C4-2B (cell line): Measurements from ENCODE around the gene EHD1.
A peak's percentile ranks its signal among the peaks of the same experiment; 100 is the strongest.

Experiments used
- H3K27ac ChIP-seq: fragments of 450-650 bp; 2 replicates; pipeline ENCODE4 v1.5.1; 2017
- ZFX ChIP-seq: fragments of 450-650 bp; IDR thresholded peaks from 2 replicates; pipeline ENCODE4 v1.6.1; 2017
- TF ChIP-seq, protein P1 (sequence below): fragments of 450-650 bp; conservative IDR thresholded peaks from 2 replicates; pipeline ENCODE4 v1.5.1; 2017; ENCODE audit warnings: mild to moderate bottlenecking

The EHD1 gene

DNA sequence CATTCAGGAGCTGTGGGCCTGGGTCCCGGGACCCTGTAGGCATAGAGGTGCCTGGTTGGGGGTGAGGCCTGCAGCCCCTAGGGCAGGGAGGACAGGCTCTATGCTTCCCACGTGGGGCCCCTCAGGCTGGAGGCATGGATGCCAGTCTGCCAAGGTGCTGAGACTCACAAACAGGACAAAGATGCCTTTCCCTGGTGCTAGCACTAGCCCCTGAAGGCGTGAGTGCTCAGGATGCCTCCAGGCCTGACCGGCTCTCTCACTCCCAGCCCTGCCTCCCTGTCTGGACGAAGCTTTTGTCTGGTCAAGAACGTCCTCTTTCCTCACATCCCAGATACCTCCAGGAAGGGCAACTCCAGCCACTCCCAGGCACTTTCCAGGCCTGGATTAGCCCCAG, 36.1 kb downstream of the EHD1 start:
- H3K27ac ChIP-seq, result peak overlapping the region; percentile 83
- no peak for TF ChIP-seq ZFX
- TF ChIP-seq, protein P1, sequence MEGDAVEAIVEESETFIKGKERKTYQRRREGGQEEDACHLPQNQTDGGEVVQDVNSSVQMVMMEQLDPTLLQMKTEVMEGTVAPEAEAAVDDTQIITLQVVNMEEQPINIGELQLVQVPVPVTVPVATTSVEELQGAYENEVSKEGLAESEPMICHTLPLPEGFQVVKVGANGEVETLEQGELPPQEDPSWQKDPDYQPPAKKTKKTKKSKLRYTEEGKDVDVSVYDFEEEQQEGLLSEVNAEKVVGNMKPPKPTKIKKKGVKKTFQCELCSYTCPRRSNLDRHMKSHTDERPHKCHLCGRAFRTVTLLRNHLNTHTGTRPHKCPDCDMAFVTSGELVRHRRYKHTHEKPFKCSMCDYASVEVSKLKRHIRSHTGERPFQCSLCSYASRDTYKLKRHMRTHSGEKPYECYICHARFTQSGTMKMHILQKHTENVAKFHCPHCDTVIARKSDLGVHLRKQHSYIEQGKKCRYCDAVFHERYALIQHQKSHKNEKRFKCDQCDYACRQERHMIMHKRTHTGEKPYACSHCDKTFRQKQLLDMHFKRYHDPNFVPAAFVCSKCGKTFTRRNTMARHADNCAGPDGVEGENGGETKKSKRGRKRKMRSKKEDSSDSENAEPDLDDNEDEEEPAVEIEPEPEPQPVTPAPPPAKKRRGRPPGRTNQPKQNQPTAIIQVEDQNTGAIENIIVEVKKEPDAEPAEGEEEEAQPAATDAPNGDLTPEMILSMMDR, result no peak

DNA sequence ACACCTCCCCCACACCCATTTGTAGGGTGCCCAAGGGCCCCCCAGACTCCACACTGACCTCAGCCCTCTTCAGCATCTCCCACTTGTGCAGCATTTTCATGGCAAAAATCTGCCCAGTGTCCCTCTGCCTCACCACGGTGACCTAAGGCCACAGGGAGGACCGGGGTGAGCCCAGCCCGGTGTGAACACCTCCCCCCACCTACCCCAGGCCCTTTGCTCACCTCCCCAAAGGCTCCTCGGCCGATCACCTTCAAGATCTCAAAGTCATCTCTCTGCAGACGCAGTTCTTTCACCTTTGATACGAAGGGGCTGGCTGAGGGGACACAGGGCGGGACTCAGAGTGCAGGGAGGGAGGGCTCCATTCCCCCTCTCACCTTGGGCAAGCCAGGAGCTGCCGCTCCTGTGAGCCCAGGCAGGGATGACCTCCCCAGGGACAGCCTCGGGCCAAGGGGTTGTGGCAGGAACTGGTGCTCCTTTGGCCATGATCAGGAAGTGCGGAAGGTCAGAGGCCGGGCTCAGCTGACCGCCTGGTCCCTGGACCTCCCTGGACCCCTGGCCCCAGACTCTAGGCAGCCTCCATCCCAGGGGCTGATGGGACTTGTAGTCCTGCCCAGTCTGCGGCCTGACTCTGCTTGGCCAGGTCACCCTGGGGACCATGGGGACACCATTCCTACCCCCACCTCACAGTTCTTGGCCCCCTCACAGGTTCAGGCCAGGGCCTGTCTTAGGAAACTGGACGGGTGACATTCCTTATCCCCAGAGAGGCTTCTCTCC, 36.6 kb downstream of the EHD1 start:
- H3K27ac ChIP-seq, result peak overlapping the region; percentile 83
- TF ChIP-seq, protein P1, result no peak
- no peak for TF ChIP-seq ZFX

DNA sequence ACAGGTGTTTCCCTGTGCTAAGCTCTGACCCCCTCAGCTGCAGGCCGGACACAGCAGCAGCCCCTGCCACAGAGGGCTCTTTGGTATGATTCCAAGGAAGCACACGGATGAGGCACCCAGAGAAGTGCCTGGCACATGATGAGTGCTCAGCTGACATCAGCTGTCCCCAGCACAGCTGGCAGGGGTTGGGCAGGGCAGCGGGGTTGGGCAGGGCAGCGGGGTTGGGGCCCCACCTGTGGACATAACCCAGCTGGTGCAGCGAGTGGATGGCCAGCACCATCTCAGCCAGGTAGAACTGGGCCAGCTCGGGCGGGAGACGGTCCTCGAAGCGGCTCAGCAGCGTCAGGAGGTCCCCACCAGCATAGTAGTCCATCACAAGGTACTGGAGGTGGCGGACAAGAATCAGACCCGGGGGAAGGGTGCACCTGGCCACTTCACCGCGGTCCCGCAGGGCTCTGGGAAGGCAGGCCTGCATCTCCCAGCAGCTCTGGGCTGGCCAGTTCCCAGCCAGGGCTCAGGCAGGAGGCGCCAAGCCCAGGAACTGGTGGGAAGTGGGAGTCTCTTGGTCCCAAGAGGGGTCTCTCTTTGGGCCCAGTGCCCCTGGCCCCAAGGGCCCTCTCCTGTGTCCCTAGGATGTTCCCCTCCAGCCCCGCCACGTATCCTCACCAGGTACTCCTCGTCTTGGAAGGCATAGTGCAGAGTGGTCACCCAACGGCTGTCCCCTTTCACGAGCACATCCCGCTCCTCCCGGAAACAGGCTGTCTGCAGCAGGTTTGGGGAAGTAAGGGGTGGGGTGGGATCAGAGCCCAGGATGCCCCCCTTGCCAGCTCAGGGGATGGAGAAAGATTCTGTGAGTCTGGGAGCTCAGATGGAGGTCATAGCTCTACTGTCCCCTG, 38.3 kb downstream of the EHD1 start:
- TF ChIP-seq, protein P1, result no peak
- no peak for TF ChIP-seq ZFX

DNA sequence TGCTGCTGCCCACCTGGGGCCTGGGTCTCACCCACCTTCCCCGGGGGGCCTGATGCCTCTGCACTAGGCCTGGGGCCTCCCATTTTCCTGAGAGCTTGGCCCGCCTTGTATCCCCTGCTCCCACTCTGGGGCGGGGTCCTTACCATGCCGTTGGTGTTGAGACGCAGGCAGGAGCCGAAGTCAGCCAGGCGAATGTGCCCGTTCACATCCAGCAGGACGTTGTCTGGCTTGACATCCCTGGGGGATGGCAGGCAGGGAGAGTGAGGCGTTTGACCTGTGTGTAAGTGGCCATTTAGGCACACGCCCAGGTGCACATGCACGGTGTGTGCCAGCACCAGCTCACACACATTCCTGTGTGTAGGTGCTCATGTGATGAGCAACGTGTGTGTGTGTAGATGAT, 39.1 kb downstream of the EHD1 start:
- no peak for TF ChIP-seq ZFX
- TF ChIP-seq, protein P1, result no peak
- no peak overlapping the region for H3K27ac ChIP-seq

More for the DNA sequence above, 38.3 kb downstream of the EHD1 start:
- H3K27ac ChIP-seq, result no peak overlapping the region

DNA sequence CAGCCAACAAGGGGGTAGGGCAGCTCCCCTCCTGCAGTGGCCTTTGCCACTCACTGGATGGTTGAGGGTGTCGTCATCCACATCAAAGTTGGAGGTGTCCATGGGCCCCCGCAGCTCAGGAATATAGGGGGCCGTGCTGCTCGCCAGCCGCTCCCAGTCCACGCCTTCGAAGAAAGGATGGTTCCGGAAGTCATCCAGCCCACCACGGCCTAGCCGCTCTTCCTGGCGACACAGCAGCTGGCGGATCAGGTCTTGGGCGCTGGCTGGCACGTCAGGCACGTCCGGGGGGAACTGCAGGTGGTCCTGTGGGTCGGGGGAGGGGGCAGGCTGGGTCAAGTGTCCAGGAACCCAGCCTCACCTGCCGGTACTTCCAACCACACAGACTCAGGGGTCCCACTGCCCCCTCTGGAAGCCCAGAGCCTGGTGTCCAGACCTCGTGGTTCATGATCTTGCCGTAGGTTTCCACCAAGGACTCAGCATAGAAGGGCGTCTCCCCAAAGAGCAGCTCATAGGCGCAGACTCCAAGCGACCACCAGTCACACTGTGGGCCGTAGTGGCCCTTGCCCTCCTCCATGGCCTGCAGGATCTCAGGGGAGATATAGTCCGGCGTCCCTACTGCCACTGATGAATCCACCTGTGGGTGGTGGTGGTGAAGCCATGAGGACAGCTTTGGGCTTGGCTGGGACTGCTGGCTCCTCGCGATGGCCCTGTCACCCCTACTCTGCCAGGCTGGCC, 39.7 kb downstream of the EHD1 start:
- H3K27ac ChIP-seq, result no peak overlapping the region
- TF ChIP-seq, protein P1, result no peak
- no peak for TF ChIP-seq ZFX

DNA sequence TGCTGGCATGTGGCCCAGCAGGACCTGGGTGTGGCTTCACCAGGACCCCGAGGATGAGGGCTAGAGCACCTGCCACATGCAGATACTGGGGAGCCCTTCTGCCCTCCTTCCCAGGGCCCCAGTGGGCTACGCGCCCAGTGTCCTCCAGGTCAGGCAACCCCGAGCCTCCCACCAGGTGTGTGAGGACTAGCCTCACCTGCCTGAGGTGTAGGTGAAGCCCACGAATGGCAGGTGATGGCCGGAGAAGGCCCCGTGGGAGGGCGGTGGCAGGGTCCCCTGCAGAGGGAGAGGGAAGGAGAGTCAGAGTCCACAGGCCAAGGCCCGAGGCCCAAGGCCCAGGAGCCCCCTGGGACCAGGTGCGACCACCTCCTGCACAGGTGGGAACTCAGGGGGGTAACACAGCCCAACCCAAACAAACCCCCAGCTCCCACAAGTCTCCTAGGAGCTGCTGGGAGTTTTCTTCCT, 40.5 kb downstream of the EHD1 start:
- TF ChIP-seq ZFX, result no peak
- TF ChIP-seq, protein P1, result no peak
- no peak overlapping the region for H3K27ac ChIP-seq
